NCI-H1092 treated with DMSO at 0.1 percent for 48 hours (cell line): ENCODE measurements around the gene OTOP3.
"Not testable (repeated sequence)": the region's sequence is repeated elsewhere in the genome, so short reads cannot be mapped to it uniquely, and the experiment has no call there.

ENCODE experiments used
- DNase-seq: peaks from one replicate; lab custom pipeline; 2025; lab: John Stamatoyannopoulos, UW

The OTOP3 gene

DNA sequence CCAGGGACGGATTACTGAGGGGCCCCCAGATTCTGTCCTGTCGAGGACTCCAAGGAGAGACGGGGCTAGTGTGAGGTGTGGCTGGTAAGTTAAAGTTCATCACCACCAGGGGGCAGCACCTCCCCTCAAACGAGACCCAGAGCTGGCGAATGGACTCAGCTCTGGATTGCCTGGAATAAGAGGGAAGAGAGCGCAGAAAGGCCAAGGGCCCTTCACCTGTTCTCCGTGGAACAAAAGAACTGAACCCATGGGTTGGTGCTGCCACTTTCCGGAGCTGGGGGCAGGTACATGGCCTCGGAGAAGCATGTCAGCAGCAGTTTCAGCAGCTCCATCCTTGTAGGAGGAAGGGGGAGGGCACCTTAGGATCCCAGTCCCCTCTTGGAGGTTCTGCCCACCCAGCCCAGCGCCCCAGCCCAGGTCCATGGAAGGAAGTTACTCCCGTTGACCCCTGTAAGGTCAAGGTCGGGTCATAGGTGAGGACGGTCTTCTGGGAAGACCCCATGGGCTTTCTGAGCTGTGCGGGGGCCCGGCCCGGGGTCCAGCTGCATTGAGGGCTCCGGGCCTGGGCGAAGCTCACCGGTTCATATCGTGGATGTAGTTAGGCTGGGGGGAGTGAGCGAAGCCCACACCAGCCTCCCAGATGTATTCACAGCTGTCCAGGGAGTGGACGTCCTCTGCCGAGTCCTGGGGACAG lies 26.1 kb downstream of the OTOP3 start:
- peak; percentile 68 for DNase-seq

- no peak for DNase-seq
Observed at GRCh38 chr17:74962622-74963394, 27.1 kb downstream of the OTOP3 start.

DNA sequence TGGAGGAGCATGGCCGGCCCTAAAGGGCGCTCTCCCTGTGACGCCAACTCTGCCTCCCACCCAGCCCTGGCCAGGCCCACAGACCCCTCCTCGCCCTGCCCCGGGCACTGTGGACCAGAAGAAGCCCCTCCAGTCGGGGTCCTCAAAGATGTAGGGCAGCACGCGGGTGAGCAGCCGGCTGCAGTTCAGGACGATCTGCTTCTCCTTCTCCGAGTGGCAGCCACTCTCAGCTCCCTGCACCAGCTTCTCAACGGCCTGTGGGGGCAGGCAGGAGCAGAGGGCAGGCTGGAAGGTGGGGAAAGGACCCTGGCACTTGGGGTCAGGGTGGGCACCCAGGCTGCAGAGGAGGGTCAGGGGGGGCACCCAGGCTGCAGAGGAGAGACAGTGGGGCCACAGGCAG lies 28.0 kb downstream of the OTOP3 start:
- DNase-seq, result no peak

DNA sequence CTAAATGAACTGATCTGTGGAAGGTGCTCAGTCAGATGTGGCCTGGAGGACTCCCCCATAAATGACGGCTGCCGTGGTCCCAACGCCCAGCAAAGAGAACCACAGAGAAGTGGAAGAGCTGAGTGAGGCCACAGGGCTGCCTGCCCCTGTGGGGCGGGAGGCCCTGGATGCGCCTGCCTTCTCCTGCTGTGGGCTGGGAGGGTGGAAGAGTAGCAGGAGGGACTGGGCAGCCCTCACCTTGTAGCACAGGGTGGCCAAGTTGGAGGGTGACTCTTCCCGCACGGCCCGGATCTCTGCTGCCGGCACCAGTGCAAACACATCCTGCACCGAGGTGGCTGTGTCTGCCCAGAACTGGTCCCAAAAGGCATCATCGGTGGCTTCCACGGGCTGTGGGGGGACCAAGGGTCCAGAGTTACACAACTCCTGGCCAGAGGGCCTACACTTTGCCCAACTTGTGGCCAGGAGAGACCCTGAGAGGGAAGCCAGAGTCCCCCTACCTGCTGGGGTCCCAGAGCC lies 28.6 kb downstream of the OTOP3 start:
- DNase-seq, result no peak

- DNase-seq, result no peak
Observed at GRCh38 chr17:74964988-74965622, 29.4 kb downstream of the OTOP3 start.

- no peak for DNase-seq
Observed at GRCh38 chr17:74968361-74968780, 32.7 kb downstream of the OTOP3 start.

- DNase-seq, result not testable (repeated sequence)
Observed at GRCh38 chr17:74969501-74969900, 33.8 kb downstream of the OTOP3 start.

DNA sequence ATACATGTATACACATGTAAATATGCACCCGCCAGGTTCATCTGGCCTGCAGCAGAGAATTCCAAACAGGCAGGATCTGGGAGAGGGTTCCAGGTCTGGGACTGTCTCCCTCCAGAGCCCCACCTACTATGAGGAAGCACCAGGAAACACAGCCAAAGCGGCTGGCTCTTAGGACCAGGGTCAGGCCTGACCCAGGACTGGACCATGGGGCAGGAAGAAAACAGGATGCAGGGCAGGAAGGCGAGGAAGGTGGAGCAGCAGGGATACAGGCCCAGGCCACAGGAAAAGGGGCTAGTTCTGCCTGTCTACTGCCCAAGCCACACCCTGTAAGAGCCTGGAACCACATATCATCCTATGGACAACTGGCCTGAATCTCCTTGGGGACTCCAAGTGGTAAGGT lies 34.7 kb downstream of the OTOP3 start:
- no peak for DNase-seq

- DNase-seq, result no peak
Observed at GRCh38 chr17:74971069-74971841, 35.6 kb downstream of the OTOP3 start.

GRCh38 chr17:74971842-74972106 lies 36.1 kb downstream of the OTOP3 start:
- DNase-seq, result no peak

GRCh38 chr17:74972107-74972972 lies 36.6 kb downstream of the OTOP3 start, which contains the start of gene HID1:
Gene HID1, minus strand, starts transcription at chr17:74972759. Its CDS starts 103 bp downstream, at chr17:74972656.
- DNase-seq, result peak; percentile 50

GRCh38 chr17:74972973-74973328 lies 37.3 kb downstream of the OTOP3 start:
- DNase-seq, result no peak

- no peak for DNase-seq
Observed at GRCh38 chr17:74975943-74976342, 40.2 kb downstream of the OTOP3 start.

DNA sequence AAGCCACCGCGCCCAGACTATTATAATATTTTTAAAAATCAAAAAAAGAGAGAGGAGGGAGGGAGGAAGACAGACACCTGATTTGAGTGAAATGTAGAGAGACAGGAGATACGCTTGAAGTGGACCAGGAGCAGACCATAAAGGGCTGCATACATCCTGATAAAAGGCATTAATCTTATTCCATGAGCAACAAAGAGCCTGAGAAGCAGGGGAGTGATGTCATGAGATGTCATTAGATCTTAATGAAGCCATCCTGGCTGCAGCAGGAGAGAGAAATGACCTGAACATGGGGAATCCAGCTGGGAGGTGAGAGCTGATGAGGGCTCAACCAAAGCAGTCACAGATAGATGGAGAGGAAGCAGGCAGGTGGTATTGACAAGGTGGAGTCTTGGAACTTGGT lies 42.1 kb downstream of the OTOP3 start:
- DNase-seq, result no peak

GRCh38 chr17:74978240-74978639 lies 42.5 kb downstream of the OTOP3 start:
- no peak for DNase-seq

DNA sequence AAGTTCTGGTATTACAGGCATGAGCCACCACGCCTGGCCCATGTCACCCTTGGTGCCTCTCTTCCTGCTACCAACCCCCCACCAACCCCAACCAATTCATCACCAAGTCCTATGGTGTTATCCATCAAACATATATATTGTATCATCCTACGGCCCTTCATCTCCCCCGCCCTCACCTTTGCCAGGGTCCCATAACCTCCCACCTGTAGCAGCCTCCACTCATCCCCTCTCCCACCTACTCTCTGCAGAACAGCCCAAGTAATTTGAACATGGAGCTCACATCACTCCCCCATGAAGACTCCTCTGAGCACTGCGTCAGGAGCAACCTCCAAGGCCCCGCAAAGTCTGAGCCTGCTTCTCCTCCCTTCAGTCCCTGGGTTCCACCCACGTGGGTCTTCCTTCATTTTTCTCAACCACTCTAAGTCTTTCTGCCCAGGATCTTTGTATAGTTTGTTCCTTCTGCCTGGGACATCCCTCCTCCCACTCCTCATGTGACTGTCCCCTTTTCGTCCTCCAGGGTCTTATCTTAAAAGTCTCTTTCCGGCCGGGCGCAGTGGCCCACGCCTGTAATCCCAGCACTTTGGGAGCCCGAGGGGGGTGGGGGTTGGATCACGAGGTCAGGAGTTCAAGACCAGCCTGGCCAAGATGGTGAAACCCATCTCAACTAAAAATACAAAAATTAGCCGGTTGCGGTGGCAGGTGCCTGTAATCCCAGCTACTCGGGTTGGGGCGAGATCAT lies 43.9 kb downstream of the OTOP3 start:
- DNase-seq, result no peak

- no peak for DNase-seq
Observed at GRCh38 chr17:74981318-74981978, 45.8 kb downstream of the OTOP3 start.

DNA sequence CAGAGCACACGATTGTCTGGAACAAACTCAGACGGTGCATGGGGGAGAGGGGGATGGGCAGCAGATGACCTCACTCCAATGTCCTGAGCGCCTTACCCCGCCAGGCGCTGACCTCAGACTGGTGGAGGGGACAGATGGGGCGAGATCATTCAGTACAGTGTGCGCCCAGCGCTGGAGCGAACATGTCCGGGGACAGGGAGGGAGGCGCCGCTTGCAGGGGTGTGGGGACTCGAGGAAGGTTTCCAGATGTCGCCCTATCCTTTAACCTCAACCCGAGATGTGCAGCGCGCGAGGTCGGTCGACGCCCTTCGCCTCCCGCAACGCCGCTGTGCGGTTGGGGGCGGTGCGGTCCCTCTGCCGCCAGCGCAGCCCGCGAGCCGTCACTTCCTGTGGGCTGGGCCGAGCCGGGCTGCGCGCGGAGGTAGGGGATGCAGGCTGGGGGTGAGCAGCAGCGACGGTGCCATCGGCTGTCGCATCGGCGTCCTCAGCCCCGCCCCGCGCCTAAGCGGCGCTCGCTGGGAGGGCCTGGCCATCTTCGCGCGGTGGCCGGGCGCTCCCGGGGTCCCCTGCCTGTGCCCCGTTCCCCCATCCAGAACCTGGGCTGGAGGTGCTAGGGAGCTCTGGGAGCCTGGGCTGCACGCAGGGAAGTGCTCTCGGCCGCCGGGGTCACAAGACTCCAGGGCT lies 46.4 kb downstream of the OTOP3 start:
- DNase-seq, result peak; percentile 77

- peak; percentile 52 for DNase-seq
Observed at GRCh38 chr17:74982663-74983313, 47.1 kb downstream of the OTOP3 start.
